HUES64 (cell line): Measurements from ENCODE around the gene SRRM5.
A peak's percentile ranks its signal among the peaks of the same experiment; 100 is the strongest.
"Not testable (repeated sequence)": the region's sequence is repeated elsewhere in the genome, so short reads cannot be mapped to it uniquely, and the experiment has no call there.

Source experiments
- H3K27ac ChIP-seq: 2 replicates; pipeline ENCODE4 v1.7.0; 2013; ENCODE audit warnings: low read depth, low read length, inconsistent platforms
- H3K27me3 ChIP-seq: 2 replicates; pipeline ENCODE4 v1.6.1; 2013; ENCODE audit warnings: mild to moderate bottlenecking, low read length; ENCODE audit not compliant: insufficient read depth
- H3K36me3 ChIP-seq: 2 replicates; pipeline ENCODE4 v1.6.1; 2013; ENCODE audit warnings: mild to moderate bottlenecking, low read length; ENCODE audit not compliant: insufficient read depth
- H3K4me1 ChIP-seq: 2 replicates; pipeline ENCODE4 v1.6.1; 2013; ENCODE audit warnings: mild to moderate bottlenecking, low read length, moderate library complexity; ENCODE audit not compliant: insufficient read depth
- H3K4me3 ChIP-seq: 2 replicates; pipeline ENCODE4 v1.5.1; 2013; ENCODE audit warnings: mild to moderate bottlenecking, low read length, moderate library complexity
- H3K9ac ChIP-seq: 2 replicates; pipeline ENCODE4 v1.6.1; 2013; ENCODE audit warnings: mild to moderate bottlenecking, low read depth, low read length
- H3K9me3 ChIP-seq: 2 replicates; pipeline ENCODE4 v1.6.1; 2013; ENCODE audit warnings: low read depth, low read length; ENCODE audit not compliant: insufficient read depth
- WGBS: fragments of 150-250, 120-280 bp; methylation state at CpG from one replicate; pipeline ENCODE4 v1.1.7; 2013; ENCODE audit warnings: missing lambda C conversion rate; 5-methylcytosine and 5-hydroxymethylcytosine counted together

Gene SRRM5

GRCh38 chr19:43628646-43629326 lies 16.9 kb downstream of the SRRM5 start:
- H3K27ac ChIP-seq = no peak overlapping the region
- no peak overlapping the region for H3K4me3 ChIP-seq
- H3K9ac ChIP-seq = no peak overlapping the region
- H3K4me1 ChIP-seq = peaks cover 3% of the 10 kb centered on the region
- peaks cover 2% of the 10 kb centered on the region; the same call in 1 of the 2 replicates for H3K36me3 ChIP-seq
- WGBS = 92% methylated on average over 3 of the region's 3 CpGs
- H3K9me3 ChIP-seq = no peaks in the 10 kb centered on the region
- H3K27me3 ChIP-seq = no peaks in the 10 kb centered on the region; the same call in 1 of the 2 replicates

DNA sequence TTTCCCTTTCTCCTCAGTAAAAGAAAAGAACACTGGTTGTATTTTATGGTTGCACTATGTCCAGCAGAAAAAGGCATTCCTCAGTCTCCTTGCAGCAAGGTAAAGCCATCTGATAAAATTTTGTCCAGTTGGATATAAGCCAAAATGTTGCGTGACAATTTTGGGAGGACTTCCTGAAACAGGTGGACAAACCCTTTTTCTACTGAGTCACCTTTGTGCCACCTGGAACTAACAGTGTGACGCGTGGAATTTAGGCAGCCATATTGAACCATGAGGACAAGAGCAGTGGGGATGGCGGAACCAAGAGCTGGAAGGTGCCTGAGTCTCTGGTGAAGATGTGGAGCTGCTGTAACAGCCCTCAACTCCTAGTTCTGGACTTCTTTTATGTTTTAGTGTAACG lies 19.6 kb downstream of the SRRM5 start:
- peaks cover 3% of the 10 kb centered on the region; the same call in 1 of the 2 replicates for H3K27me3 ChIP-seq
- H3K4me1 ChIP-seq = peaks cover 7% of the 10 kb centered on the region
- no peak overlapping the region for H3K27ac ChIP-seq
- H3K4me3 ChIP-seq = no peak overlapping the region
- 0 out of 2 replicates have a peak, but pooled peaks cover 2% of the 10 kb centered on the region for H3K36me3 ChIP-seq
- H3K9ac ChIP-seq = no peak overlapping the region
- 86% methylated on average over 5 of the region's 5 CpGs for WGBS
- no peaks in the 10 kb centered on the region for H3K9me3 ChIP-seq

DNA sequence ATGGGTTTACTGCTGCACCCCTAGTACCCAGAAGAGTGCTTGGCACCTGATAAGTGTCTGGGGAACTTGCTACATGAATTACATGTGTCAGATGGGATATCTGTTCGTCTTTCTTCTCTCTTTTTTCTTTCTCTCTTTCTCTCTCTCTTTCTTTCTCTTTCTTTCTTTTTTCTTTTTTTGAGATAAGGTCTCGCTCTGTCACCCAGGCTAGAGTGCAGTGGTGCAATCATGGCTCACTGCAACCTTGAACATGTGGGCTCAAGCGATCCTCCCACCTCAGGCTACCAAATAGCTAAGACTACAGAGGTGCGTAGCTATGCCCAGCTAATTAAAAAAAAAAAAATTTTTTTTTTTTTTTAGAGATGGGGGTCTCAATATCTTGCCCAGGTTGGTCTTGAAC lies 21.6 kb downstream of the SRRM5 start:
- Histone ChIP-seq H3K27ac (no peak overlapping the region), H3K9ac (no peak overlapping the region), H3K27me3 (peaks cover 22% of the 10 kb centered on the region), H3K4me1 (peaks cover 11% of the 10 kb centered on the region), H3K4me3 (no peak overlapping the region), H3K36me3 (no peaks in the 10 kb centered on the region), H3K9me3 (no peaks in the 10 kb centered on the region)
- WGBS = 96% methylated on average over 3 of the region's 4 CpGs

- 81% methylated on average over 5 of the region's 5 CpGs for WGBS
- H3K36me3 ChIP-seq = no peaks in the 10 kb centered on the region
- no peaks in the 10 kb centered on the region for H3K9me3 ChIP-seq
These were observed 22.2 kb downstream of the SRRM5 start for GRCh38 chr19:43634068-43634467.

DNA sequence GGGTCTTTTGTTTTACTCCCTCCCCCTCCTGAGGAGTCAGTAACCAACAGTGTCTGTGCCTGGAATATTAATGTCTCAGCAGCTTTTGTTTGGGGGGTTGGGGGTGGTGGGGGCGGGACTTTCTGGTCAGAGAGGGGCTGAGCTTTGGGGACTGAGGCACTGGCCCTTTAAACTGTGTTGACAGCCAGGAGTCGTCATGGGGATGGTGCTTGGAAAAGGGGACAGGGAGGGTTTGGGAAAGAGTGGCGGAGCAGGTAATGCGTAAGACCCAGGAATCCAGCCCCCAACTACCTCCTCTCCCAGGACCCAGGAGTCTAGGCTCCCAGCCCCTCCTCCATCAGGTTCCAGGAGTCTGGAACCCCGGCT lies 22.6 kb downstream of the SRRM5 start:
- Histone ChIP-seq H3K27ac (no peak overlapping the region), H3K4me3 (peak overlapping the region; percentile 61), H3K9me3 (no peaks in the 10 kb centered on the region), H3K9ac (peak overlapping the region; percentile 65), H3K4me1 (peaks cover 11% of the 10 kb centered on the region), H3K36me3 (no peaks in the 10 kb centered on the region), H3K27me3 (peaks cover 31% of the 10 kb centered on the region)
- WGBS = 14% methylated on average over 4 of the region's 5 CpGs

More at GRCh38 chr19:43634068-43634467, 22.2 kb downstream of the SRRM5 start:
- no peak overlapping the region for H3K9ac ChIP-seq
- H3K4me1 ChIP-seq = peaks cover 11% of the 10 kb centered on the region
- no peak overlapping the region for H3K27ac ChIP-seq
- no peak overlapping the region for H3K4me3 ChIP-seq
- H3K27me3 ChIP-seq = peaks cover 28% of the 10 kb centered on the region

DNA sequence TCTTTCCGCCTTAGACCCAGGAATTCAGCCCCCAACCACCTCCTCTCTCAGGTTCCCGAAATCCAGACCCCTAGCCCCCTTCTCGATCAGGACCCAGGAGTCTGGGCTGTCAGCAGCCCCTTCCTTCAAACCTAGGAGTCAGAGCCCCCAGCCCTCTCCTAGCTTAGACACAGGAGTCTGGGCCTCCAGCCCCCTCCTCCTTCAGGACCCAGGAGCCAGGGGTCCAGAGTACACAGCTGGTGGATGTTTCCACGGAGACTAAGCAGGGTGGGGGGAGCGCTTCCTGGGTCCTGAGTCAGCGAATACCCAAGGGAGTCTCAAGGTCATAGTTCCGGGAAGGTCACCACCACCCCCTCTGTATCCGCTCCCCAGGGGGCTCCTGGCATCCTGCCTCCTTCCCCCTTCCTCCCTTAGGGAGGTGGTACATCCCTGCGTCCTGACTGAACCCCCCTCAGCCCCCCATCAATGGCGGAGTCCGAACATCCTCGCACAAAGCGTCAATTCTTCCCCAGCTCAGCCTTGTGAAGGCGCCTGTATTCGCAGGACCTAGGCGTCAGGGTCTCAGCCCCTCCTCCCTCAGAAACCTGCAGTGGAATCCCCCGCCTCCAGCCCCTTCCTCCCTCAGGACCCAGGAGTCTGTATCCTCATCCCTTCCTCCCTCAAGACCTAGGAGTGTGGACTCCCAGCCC lies 23.1 kb downstream of the SRRM5 start:
- H3K4me3 ChIP-seq = peak overlapping the region; percentile 61
- peaks cover 11% of the 10 kb centered on the region for H3K4me1 ChIP-seq
- peak overlapping the region; percentile 65 for H3K9ac ChIP-seq

GRCh38 chr19:43635561-43635940 lies 23.7 kb downstream of the SRRM5 start:
- Histone ChIP-seq H3K4me1 (peaks cover 11% of the 10 kb centered on the region), H3K9ac (0 out of 2 replicates have a peak overlapping the region, but pooled peaks have one; percentile 65), H3K27me3 (peaks cover 39% of the 10 kb centered on the region), H3K4me3 (peak overlapping the region; percentile 61)
- not testable (repeated sequence) for H3K27ac ChIP-seq, H3K9me3 ChIP-seq, H3K36me3 ChIP-seq
- WGBS = 3% methylated on average over 2 of the region's 2 CpGs

More for the DNA sequence above, 23.1 kb downstream of the SRRM5 start:
- Histone ChIP-seq H3K36me3 (no peaks in the 10 kb centered on the region), H3K27me3 (peaks cover 33% of the 10 kb centered on the region), H3K27ac (no peak overlapping the region), H3K9me3 (no peaks in the 10 kb centered on the region)
- WGBS = 3% methylated on average over 17 of the region's 17 CpGs

DNA sequence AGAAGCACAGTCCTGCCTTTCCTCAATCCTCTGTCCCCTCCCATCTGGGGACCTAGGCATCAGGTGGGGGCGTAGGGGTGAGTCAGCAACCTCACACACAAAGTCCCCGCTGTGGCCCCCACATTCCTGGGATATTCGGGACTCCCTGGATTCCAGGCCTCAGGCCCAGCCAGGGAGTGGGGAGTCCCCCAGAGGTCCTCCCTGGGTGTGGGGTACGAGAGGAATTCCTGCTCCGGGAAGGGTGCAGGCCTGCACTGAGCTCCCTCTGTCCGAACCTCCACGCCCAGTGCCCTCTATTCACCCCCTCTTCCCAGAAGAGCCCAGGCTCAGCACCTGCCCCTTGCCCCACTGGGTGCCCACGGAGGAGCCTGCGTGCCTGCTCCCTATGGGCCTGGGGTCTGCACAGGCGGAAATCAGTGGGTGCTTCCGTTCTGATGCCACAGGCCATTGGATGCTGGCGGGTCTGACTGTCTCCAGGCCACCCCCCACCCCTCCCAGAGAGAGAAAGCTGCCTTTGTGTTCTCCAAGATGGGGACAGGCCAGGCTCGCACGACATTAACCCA lies 24.3 kb downstream of the SRRM5 start:
- Histone ChIP-seq H3K27ac (peak overlapping the region; percentile 57; the same call in 1 of the 2 replicates), H3K36me3 (no peaks in the 10 kb centered on the region), H3K9me3 (no peaks in the 10 kb centered on the region), H3K4me3 (peak overlapping the region; percentile 29), H3K4me1 (peaks cover 11% of the 10 kb centered on the region), H3K27me3 (peaks cover 44% of the 10 kb centered on the region), H3K9ac (peak overlapping the region; percentile 28; the same call in 1 of the 2 replicates)
- 61% methylated on average over 11 of the region's 14 CpGs for WGBS

DNA sequence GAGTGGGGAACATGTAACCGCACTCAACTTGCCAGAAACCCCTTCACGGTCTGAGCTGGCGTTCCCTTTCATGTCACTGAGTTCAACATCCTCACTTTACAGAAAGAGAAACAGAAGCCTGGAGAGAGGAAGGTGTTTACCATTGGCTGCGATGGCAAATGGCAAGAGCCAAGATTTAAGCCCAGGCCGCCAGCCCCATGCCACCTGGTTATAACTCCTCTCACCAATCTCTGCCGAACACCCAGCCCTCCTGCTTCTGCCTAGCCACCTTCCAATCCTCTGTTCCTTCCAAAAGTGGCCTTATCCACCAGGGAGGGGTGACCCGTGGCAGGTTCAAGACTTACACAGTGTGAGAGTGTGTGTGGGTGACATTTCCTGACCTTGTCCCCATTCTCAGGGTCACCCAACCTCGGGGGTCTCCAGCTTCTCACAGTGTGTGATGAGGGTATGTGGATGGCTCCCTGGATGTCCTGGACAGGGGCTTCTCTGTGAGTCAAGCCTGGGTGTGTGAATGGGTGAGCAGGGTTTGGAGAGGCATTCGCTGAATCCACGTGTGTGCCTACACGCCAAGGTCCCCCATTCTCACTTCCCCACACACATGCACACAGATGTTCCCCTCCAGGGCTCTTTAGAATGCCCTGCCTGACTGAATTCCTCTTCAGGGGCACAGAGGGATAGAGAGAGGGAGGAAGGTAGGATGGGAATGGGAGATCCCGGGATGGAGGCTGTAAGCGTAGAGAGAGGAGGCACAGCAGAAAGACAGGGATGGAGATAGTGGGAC lies 26.5 kb downstream of the SRRM5 start:
- Histone ChIP-seq H3K4me3 (peak overlapping the region; percentile 71), H3K27me3 (peaks cover 52% of the 10 kb centered on the region), H3K9me3 (no peaks in the 10 kb centered on the region), H3K27ac (no peak overlapping the region), H3K9ac (no peak overlapping the region), H3K4me1 (peaks cover 11% of the 10 kb centered on the region), H3K36me3 (no peaks in the 10 kb centered on the region)
- 82% methylated on average over 8 of the region's 13 CpGs for WGBS

- Histone ChIP-seq H3K36me3 (no peaks in the 10 kb centered on the region), H3K27ac (no peak overlapping the region), H3K9me3 (no peaks in the 10 kb centered on the region), H3K9ac (peak overlapping the region; percentile 37; the same call in 1 of the 2 replicates), H3K27me3 (peaks cover 52% of the 10 kb centered on the region), H3K4me3 (peak overlapping the region; percentile 71), H3K4me1 (peaks cover 11% of the 10 kb centered on the region)
- 5% methylated on average over 18 of the region's 18 CpGs for WGBS
These were observed 27.2 kb downstream of the SRRM5 start for GRCh38 chr19:43638995-43639518.
